ENCODE measurements around the gene MRPS22.
A peak's percentile ranks its signal among the peaks of the same experiment; 100 is the strongest.

DNA sequence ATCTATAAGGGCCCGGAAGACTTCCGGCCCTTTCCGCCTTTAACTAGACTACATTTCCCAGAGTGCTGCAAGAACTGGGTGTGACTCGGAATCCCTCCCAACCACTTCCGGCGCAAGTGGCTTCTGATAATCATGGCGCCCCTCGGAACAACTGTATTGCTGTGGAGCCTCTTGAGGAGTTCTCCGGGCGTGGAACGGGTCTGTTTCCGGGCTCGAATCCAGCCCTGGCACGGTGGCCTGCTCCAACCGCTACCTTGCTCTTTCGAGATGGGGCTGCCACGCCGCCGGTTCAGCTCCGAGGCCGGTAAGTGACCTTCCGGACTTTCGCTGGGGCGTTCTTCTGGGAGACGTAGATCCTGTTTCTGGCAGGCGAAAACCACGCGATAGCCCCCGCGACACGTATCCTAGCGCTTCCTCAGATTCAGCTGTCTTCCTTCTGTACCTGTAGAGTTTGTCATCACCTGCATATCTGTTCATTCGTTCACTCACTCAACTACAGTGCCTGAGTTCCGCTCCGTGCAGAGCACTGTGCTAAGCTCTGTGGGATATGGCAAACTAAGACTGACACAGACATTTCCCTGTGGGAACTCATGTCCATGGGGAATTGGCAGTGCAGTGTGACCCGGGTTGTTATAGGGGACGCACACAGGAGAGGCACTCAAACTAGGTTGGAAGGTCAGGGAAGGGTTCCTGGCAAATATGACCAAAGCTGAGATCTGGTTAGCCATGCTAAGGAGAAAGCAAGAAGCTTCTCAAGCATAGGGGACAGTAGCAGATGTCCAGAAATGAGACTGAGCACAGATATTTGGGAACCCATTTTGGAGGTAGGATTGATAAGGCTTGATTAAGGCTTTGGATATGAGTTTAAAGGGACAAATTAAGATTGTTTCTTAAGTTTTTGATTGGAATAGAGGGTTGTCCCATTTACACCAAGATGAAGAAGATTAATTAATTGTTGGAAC lies at the start of gene MRPS22:
- TF ChIP-seq POLR2A (IDR thresholded peaks at IDR 0.05), result peak in 3 of 4 donors; percentile 43 to 62 (median 52)
- TF ChIP-seq, protein P1, sequence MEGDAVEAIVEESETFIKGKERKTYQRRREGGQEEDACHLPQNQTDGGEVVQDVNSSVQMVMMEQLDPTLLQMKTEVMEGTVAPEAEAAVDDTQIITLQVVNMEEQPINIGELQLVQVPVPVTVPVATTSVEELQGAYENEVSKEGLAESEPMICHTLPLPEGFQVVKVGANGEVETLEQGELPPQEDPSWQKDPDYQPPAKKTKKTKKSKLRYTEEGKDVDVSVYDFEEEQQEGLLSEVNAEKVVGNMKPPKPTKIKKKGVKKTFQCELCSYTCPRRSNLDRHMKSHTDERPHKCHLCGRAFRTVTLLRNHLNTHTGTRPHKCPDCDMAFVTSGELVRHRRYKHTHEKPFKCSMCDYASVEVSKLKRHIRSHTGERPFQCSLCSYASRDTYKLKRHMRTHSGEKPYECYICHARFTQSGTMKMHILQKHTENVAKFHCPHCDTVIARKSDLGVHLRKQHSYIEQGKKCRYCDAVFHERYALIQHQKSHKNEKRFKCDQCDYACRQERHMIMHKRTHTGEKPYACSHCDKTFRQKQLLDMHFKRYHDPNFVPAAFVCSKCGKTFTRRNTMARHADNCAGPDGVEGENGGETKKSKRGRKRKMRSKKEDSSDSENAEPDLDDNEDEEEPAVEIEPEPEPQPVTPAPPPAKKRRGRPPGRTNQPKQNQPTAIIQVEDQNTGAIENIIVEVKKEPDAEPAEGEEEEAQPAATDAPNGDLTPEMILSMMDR (IDR thresholded peaks at IDR 0.05), result no peak
